ENCODE results near the gene SLU7. TPM values are rescaled to one million over a fixed set of nuclear protein-coding genes. Genes with fewer than 3 reads are reported as not detected.

The SLU7 gene
- total RNA-seq, 1 donor from 2014 or later: 35.8 TPM

DNA sequence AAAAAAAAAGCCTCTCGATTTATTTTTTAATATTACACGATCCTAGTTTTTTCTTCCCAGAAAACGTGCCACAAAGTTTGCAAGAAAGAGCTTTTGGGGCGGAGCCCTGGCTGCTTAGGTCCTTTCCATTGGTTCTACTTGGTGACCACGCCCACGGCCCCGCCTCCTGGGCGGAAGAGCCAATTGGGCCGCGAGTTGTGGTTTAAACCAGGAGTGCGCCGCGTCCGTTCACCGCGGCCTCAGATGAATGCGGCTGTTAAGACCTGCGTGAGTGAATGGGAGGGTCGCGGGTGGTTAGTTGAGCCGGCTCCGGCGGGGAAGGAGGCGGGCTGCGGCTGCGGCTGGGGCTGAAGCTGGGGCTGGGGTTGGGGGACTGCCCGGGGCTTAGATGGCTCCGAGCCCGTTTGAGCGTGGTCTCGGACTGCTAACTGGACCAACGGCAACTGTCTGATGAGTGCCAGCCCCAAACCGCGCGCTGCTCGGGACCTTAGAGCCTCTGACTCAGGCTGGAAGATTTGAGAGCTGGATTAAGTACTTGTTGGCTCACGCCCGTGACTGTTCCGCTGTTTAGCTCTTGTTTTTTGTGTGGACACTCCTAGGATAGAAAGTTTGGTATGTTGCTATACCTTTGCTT is 2.9 kb upstream of the SLU7 start, which contains the start of gene PTTG1:
TSS of gene PTTG1 (plus strand) at position 231 of the 634 bp plus-strand sequence. CDS start 458 bp downstream, outside the sequence.
- peak within 1 kb of the TSS; percentile 89 for H3K27ac Mint-ChIP-seq
- peak within 1 kb of the TSS; percentile 88 for H3K4me3 Mint-ChIP-seq
- peaks cover 2% of the 10 kb centered on the region for H3K36me3 Mint-ChIP-seq
- TF ChIP-seq CTCF (IDR thresholded peaks at IDR 0.05; ENCODE audit: unreplicated experiment): no peak
- peak; percentile 91 to 96 for DNase-seq (ENCODE audit: low spot score in 2 of 2, unreplicated experiment in 2 of 2)
- peaks cover 63% of the 10 kb centered on the region for H3K4me1 Mint-ChIP-seq
- H3K9me3 Mint-ChIP-seq: no peaks in the 10 kb centered on the region
- H3K27me3 Mint-ChIP-seq (ENCODE audit: low read depth): no peaks in the 10 kb centered on the region

- Mint-ChIP-seq H3K27ac (peak overlapping the region; percentile 98), H3K4me3 (peak overlapping the region; percentile 98), H3K27me3 (ENCODE audit: low read depth) (no peaks in the 10 kb centered on the region), H3K36me3 (peaks cover 2% of the 10 kb centered on the region), H3K4me1 (peaks cover 64% of the 10 kb centered on the region), H3K9me3 (no peaks in the 10 kb centered on the region)
- TF ChIP-seq CTCF (IDR thresholded peaks at IDR 0.05; ENCODE audit: unreplicated experiment): no peak
- DNase-seq (ENCODE audit: low spot score in 2 of 2, unreplicated experiment in 2 of 2): no peak
Measured at GRCh38 chr5:160420331-160420610, 1.4 kb upstream of the SLU7 start.

- TF ChIP-seq CTCF (IDR thresholded peaks at IDR 0.05; ENCODE audit: unreplicated experiment): no peak
- DNase-seq (ENCODE audit: low spot score in 2 of 2, unreplicated experiment in 2 of 2): no peak
- Mint-ChIP-seq H3K4me3 (peak overlapping the region; percentile 98), H3K4me1 (peaks cover 58% of the 10 kb centered on the region), H3K27ac (peak overlapping the region; percentile 98), H3K36me3 (peaks cover under 1% of the 10 kb centered on the region), H3K27me3 (ENCODE audit: low read depth) (no peaks in the 10 kb centered on the region), H3K9me3 (no peaks in the 10 kb centered on the region)
Measured at GRCh38 chr5:160419458-160420330, 813 bp upstream of the SLU7 start.

DNA sequence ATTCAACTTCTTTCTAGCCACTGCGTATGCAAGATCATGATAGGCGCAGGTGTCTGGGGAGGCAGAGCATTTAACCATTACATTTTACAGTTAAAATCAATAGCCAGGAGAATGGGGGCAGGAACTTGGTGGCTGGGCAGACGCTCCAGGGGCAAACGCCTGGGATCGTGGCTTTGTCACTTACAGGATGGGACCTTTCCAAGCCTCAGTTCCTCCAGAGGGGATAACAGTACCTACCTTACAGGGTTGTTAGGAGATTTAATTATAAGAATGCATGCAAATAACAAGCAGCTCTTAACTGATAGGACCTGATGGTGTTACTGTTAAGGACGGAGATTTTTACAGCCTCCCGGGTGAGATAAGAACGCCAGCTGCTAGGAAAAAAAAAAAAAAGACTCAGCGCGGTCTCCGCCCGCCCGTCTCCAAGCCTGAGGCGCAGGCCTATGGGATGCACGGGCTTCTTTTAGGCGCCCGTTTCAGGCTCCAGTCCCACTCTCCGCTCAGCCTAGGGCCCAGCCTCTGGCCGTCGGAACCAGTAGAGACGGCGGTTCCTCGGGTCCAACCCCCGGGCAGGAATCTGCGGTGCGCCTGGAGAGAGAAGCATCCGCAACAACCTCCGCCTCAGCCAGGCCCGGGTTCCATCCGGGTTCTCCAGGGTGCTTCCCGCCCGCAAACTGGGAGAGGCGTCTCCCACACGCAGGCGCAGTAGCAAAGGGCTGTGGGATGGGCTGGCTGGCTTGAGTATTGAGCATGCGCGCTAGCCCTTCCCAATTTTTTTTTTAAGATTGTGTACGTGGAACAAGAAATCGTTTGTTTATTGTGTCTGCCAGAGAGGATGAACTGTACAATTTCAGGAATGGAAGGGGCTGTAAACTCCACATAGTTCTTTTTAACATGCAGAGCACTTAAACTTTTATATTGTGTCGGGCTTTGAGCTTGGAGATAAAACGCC is 19.2 kb downstream of the SLU7 start, which contains the start of gene FAM200C:
TSS of gene FAM200C (minus strand) at position 653 of the 952 bp plus-strand sequence. CDS start 4,564 bp downstream, outside the sequence.
- DNase-seq (ENCODE audit: low spot score in 2 of 2, unreplicated experiment in 2 of 2): peak; percentile 86 to 91
- Mint-ChIP-seq H3K4me3 (peak within 1 kb of the TSS; percentile 89), H3K36me3 (peaks cover 15% of the 10 kb centered on the region), H3K27ac (peak within 1 kb of the TSS; percentile 99), H3K4me1 (peaks cover 21% of the 10 kb centered on the region), H3K27me3 (ENCODE audit: low read depth) (no peaks in the 10 kb centered on the region), H3K9me3 (no peaks in the 10 kb centered on the region)
- no peak for TF ChIP-seq CTCF (IDR thresholded peaks at IDR 0.05; ENCODE audit: unreplicated experiment)

DNA sequence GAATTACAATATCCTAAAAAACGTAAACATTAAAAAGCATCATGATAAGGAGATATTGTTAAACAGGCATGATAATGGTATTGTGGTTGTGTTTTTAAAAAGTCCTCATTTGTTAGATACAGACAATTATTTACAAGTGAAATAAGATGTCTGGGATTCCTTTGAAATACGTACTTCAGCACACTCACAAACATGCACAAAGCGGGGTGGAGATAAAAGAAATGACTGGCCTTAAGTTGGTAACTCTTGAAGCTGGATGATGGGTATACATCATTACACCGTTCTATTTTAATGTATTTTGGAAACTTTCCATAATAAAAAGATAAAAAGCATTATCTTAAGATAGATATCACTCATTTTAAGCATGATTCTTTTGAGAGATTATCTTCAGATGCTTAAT is 20.1 kb downstream of the SLU7 start:
- H3K27me3 Mint-ChIP-seq (ENCODE audit: low read depth): no peaks in the 10 kb centered on the region
- DNase-seq (ENCODE audit: low spot score in 2 of 2, unreplicated experiment in 2 of 2): no peak
- H3K9me3 Mint-ChIP-seq: no peaks in the 10 kb centered on the region
- peak overlapping the region; percentile 99 for H3K27ac Mint-ChIP-seq
- peaks cover 21% of the 10 kb centered on the region for H3K4me1 Mint-ChIP-seq
- peak overlapping the region; percentile 89 for H3K4me3 Mint-ChIP-seq
- no peak for TF ChIP-seq CTCF (IDR thresholded peaks at IDR 0.05; ENCODE audit: unreplicated experiment)
- peaks cover 8% of the 10 kb centered on the region for H3K36me3 Mint-ChIP-seq

Data from mesothelial cell of epicardium (in vitro differentiated cells).